ENCODE results near the gene QRICH1. TPM values are rescaled to one million over a fixed set of nuclear protein-coding genes. Genes with fewer than 3 reads are reported as not detected.

The QRICH1 gene
- total RNA-seq, 1 donor from 2014 or later: 129 TPM

GRCh38 chr3:49124203-49124602, 30.3 kb upstream of the QRICH1 start:
- no peak for DNase-seq (ENCODE audit: low spot score in 2 of 2)
- H3K4me1 ChIP-seq: peaks cover 8 to 11% of the 10 kb centered on the region in 2 donors
- no peak for TF ChIP-seq CTCF (IDR thresholded peaks at IDR 0.05)
- H3K4me3 ChIP-seq: no peak overlapping the region
- no peaks in the 10 kb centered on the region for H3K27me3 ChIP-seq
- H3K27ac ChIP-seq: no peak overlapping the region
- intact Hi-C loops (cut with DNase I): loop anchor here (5.0 kb wide), 1 partner anchor 663 kb away; the partner anchor contains the start of gene IP6K1
- no peaks in the 10 kb centered on the region for H3K9me3 ChIP-seq
- peaks cover 70 to 79% of the 10 kb centered on the region in 2 donors for H3K36me3 ChIP-seq

- Histone ChIP-seq H3K4me3 (no peak overlapping the region), H3K27ac (no peak overlapping the region), H3K9me3 (no peaks in the 10 kb centered on the region), H3K36me3 (peaks cover 67 to 74% of the 10 kb centered on the region in 2 donors), H3K27me3 (no peaks in the 10 kb centered on the region), H3K4me1 (peaks cover 14 to 16% of the 10 kb centered on the region in 2 donors)
- no peak for DNase-seq (ENCODE audit: low spot score in 2 of 2)
- intact Hi-C loops (cut with DNase I): loop anchor here (5.0 kb wide), 1 partner anchor 664 kb away; the partner anchor contains the start of gene IP6K1
- no peak for TF ChIP-seq CTCF (IDR thresholded peaks at IDR 0.05)
Observed at GRCh38 chr3:49123687-49124086, 29.8 kb upstream of the QRICH1 start.

- Histone ChIP-seq H3K36me3 (peaks cover 67 to 73% of the 10 kb centered on the region in 2 donors), H3K4me3 (no peak overlapping the region), H3K27me3 (no peaks in the 10 kb centered on the region), H3K9me3 (no peaks in the 10 kb centered on the region), H3K27ac (no peak overlapping the region), H3K4me1 (peaks cover 15 to 19% of the 10 kb centered on the region in 2 donors)
- intact Hi-C loops (cut with DNase I): loop anchor here (5.0 kb wide), 1 partner anchor 664 kb away; the partner anchor contains the start of gene IP6K1
- no peak for DNase-seq (ENCODE audit: low spot score in 2 of 2)
- no peak for TF ChIP-seq CTCF (IDR thresholded peaks at IDR 0.05)
Observed at GRCh38 chr3:49122886-49123545, 29.1 kb upstream of the QRICH1 start.

- H3K9me3 ChIP-seq: no peaks in the 10 kb centered on the region
- DNase-seq (ENCODE audit: low spot score in 2 of 2): no peak
- peaks cover 71 to 74% of the 10 kb centered on the region in 2 donors for H3K36me3 ChIP-seq
- TF ChIP-seq CTCF (IDR thresholded peaks at IDR 0.05): no peak
- H3K27ac ChIP-seq: no peak overlapping the region
- no peaks in the 10 kb centered on the region for H3K27me3 ChIP-seq
- intact Hi-C loops (cut with DNase I): loop anchor here (5.0 kb wide), 1 partner anchor 665 kb away; the partner anchor contains the start of gene IP6K1
- H3K4me1 ChIP-seq: peaks cover 15 to 19% of the 10 kb centered on the region in 2 donors
- H3K4me3 ChIP-seq: no peak overlapping the region
Observed at GRCh38 chr3:49122451-49122850, 28.6 kb upstream of the QRICH1 start.

- peaks cover 72 to 74% of the 10 kb centered on the region in 2 donors for H3K36me3 ChIP-seq
- DNase-seq (ENCODE audit: low spot score in 2 of 2): no peak
- no peaks in the 10 kb centered on the region for H3K27me3 ChIP-seq
- no peak overlapping the region for H3K4me3 ChIP-seq
- H3K4me1 ChIP-seq: peaks cover 15 to 19% of the 10 kb centered on the region in 2 donors
- intact Hi-C loops (cut with DNase I): loop anchor here (5.0 kb wide), 1 partner anchor 665 kb away; the partner anchor contains the start of gene IP6K1
- H3K9me3 ChIP-seq: no peaks in the 10 kb centered on the region
- no peak overlapping the region for H3K27ac ChIP-seq
- no peak for TF ChIP-seq CTCF (IDR thresholded peaks at IDR 0.05)
Observed at GRCh38 chr3:49122022-49122421, 28.2 kb upstream of the QRICH1 start.

Measured in ascending aorta (tissue), 2 donors.